ENCODE results near the gene TMEM218. TPM values are rescaled to one million over a fixed set of nuclear protein-coding genes. Genes with fewer than 3 reads are reported as not detected.

TMEM218 gene
- total and polyA plus RNA-seq, 2 of the 8 experiments (the other 6 are each of a cell fraction or from before 2014, with no cell fraction given), result 17.0 to 33.5 TPM

GRCh38 chr11:125063429-125064043 is 47.9 kb downstream of the TMEM218 start:
- H3K27me3 ChIP-seq (replicated peaks in 1 of 4; ENCODE audit: control insufficient read depth in 3 of 4, extremely low read depth in 1 of 4, insufficient read depth in 3 of 4, low read length in 3 of 4), result peaks cover 1 to 29% (median 24%) of the 10 kb centered on the region in 4 experiments
- 5% methylated on average over 26 of the region's 38 CpGs; no CpG with 5 or more reads in 1 of the 2 experiments for WGBS, 2 experiments (ENCODE audit: extremely low coverage in 1 of 2, insufficient coverage in 1 of 2, insufficient read length in 1 of 2, insufficient replicate concordance in 2 of 2, low coverage in 1 of 2, low lambda C conversion rate in 2 of 2, missing lambda C conversion rate in 1 of 2)
- POLR2A ChIA-PET (ENCODE audit: partially characterized antibody), result interaction anchor here (1.4 to 1.5 kb wide), 2 partner anchors 18 to 110 kb away, joined by 3 read pairs; partner anchors contain the start of gene CCDC15
- no peak for TF ChIP-seq TAF7 (optimal IDR thresholded peaks at IDR 0.05; ENCODE audit: borderline replicate concordance, low read depth, low read length)
- TF ChIP-seq PHF8 (conservative IDR thresholded peaks at IDR 0.05; ENCODE audit: low read depth, low read length), result 0 out of 2 replicates have a peak, but pooled peaks have one; percentile 31
- TF ChIP-seq RAD21 (IDR thresholded peaks at IDR 0.05 in 1 of 2, conservative IDR thresholded peaks at IDR 0.05 in 1 of 2; ENCODE audit: low read depth in 2 of 2, low read length in 2 of 2), result peak in 1 of 2 experiments; percentile 19; a peak in 1 of 4 replicates
- TF ChIP-seq CREB1 (IDR thresholded peaks at IDR 0.05), result peak; percentile 40; the same call in 1 of the 2 replicates
- TF ChIP-seq NRF1 (IDR thresholded peaks at IDR 0.05; ENCODE audit: low read depth, low read length), result no peak
- peak; percentile 78 for TF ChIP-seq EGR1 (IDR thresholded peaks at IDR 0.05; ENCODE audit: borderline replicate concordance, low read depth, low read length)
- peak; percentile 99 for TF ChIP-seq KDM4A (IDR thresholded peaks at IDR 0.05; ENCODE audit: low read depth, low read length, severe bottlenecking)
- TF ChIP-seq YY1 (IDR thresholded peaks at IDR 0.05; ENCODE audit: low read depth, low read length), result peak; percentile 44; the same call in 1 of the 2 replicates
- 0 out of 4 replicates have a peak, but pooled peaks have one; percentile 16 to 65 for TF ChIP-seq SIN3A (conservative IDR thresholded peaks at IDR 0.05 in 1 of 2, IDR thresholded peaks at IDR 0.05 in 1 of 2; ENCODE audit: low read depth in 1 of 2, low read length in 2 of 2)
- TF ChIP-seq TBP (IDR thresholded peaks at IDR 0.05; ENCODE audit: low read depth, low read length), result 0 out of 2 replicates have a peak, but pooled peaks have one; percentile 16
- no peak for TF ChIP-seq GTF2F1 (IDR thresholded peaks at IDR 0.05; ENCODE audit: borderline replicate concordance, low read depth, low read length)

More at GRCh38 chr11:125063429-125064043, 47.9 kb downstream of the TMEM218 start:
- H2BK12ac ChIP-seq (ENCODE audit: low read depth, low read length), result no peak overlapping the region
- FAIRE-seq (no peak), DNase-seq (ENCODE audit: low read depth in 1 of 2, low spot score in 2 of 2) (peak in 1 of 2 experiments; percentile 82)
- no peak overlapping the region; the same call in 1 of the 2 replicates for H2BK5ac ChIP-seq (ENCODE audit: low read depth, low read length)
- H3K9ac ChIP-seq (replicated peaks in 1 of 4; ENCODE audit: extremely low read depth in 1 of 4, low read depth in 3 of 4, low read length in 3 of 4), result peak overlapping the region in 1 of 4 experiments; percentile 36; a peak in 1 of 7 replicates
- no peaks in the 10 kb centered on the region for H3K9me3 ChIP-seq (ENCODE audit: insufficient read depth in 2 of 2, low read depth in 1 of 2, low read length in 1 of 2)
- no peak overlapping the region for H4K5ac ChIP-seq (ENCODE audit: insufficient read length, low read depth, low read length)
- no peak overlapping the region for H2BK20ac ChIP-seq (ENCODE audit: low read length)
- no peak overlapping the region for H2BK15ac ChIP-seq (ENCODE audit: low read length)
- H3K18ac ChIP-seq (ENCODE audit: extremely low read depth, low read length), result peak overlapping the region; percentile 43; the same call in 1 of the 2 replicates
- H2AFZ ChIP-seq (ENCODE audit: low read length), result peak overlapping the region; percentile 65
- no peak overlapping the region for H3K27ac ChIP-seq (ENCODE audit: low read depth, low read length)
- peak overlapping the region; percentile 39 for H4K91ac ChIP-seq (replicated peaks; ENCODE audit: insufficient read length, low read length)
- H3K4me2 ChIP-seq (ENCODE audit: insufficient read depth in 1 of 2, low read depth in 2 of 2, low read length in 2 of 2), result peak overlapping the region; percentile 70 to 91
- H3K79me2 ChIP-seq (ENCODE audit: control insufficient read depth in 1 of 2, insufficient read depth in 2 of 2, low read length in 2 of 2), result no peaks in the 10 kb centered on the region
- no peak overlapping the region for H2BK120ac ChIP-seq (replicated peaks; ENCODE audit: low read depth, low read length)
- H3K4me3 ChIP-seq (ENCODE audit: extremely low read depth in 1 of 4, insufficient read depth in 2 of 4, low read depth in 3 of 4, low read length in 4 of 4), result peak overlapping the region; percentile 60 to 78 (median 75)
- H2AK5ac ChIP-seq (ENCODE audit: low read depth, low read length), result no peak overlapping the region
- H4K8ac ChIP-seq (ENCODE audit: extremely low read depth, insufficient read depth, low read length), result peak overlapping the region; percentile 57
- no peaks in the 10 kb centered on the region for H3K36me3 ChIP-seq (ENCODE audit: control insufficient read depth in 2 of 4, insufficient read depth in 4 of 4, low read length in 3 of 4)
- H3K14ac ChIP-seq (ENCODE audit: insufficient read length), result no peak overlapping the region
- H3K79me1 ChIP-seq (ENCODE audit: low read depth, low read length), result no peaks in the 10 kb centered on the region
- CTCF ChIA-PET (ENCODE audit: partially characterized antibody), result interaction anchor here (0.7 to 2.9 kb wide), 20 partner anchors 9 to 367 kb away, joined by 3 to 13 read pairs (median 3); partner anchors contain the start of gene HEPACAM
- H3K4me1 ChIP-seq (replicated peaks in 1 of 4; ENCODE audit: control insufficient read depth in 3 of 4, insufficient read depth in 4 of 4, low read length in 3 of 4), result peaks cover 0 to 2% (median 0%) of the 10 kb centered on the region in 4 experiments; a peak in 2 of 7 replicates
- H3K4ac ChIP-seq (replicated peaks; ENCODE audit: insufficient read length, low read depth, low read length), result no peak overlapping the region
- H3K23me2 ChIP-seq (ENCODE audit: low read depth, low read length), result peaks cover 11% of the 10 kb centered on the region
- H3K23ac ChIP-seq (ENCODE audit: insufficient read length), result no peak overlapping the region
- H3K56ac ChIP-seq (replicated peaks; ENCODE audit: insufficient read length, low read depth, low read length), result peak overlapping the region; percentile 9
- no peaks in the 10 kb centered on the region for H4K20me1 ChIP-seq (replicated peaks in 1 of 2; ENCODE audit: control insufficient read depth in 1 of 2, insufficient read depth in 2 of 2, low read length in 2 of 2)
